T-helper 1 cell treated with Interleukin-12 subunit alpha and Interleukin-12 subunit beta and Interleukin-4 antibody, amounts not matched to agents 30 μg/mL and 1 μg/mL, for 36 hours (primary cell): ENCODE data around the gene ERGIC1.

Source experiments
- H3K27ac Mint-ChIP-seq: one replicate; pipeline ENCODE4 v1.8.0; 2021; ENCODE audit warnings: mild to moderate bottlenecking, mixed read lengths
- H3K27me3 Mint-ChIP-seq: one replicate; pipeline ENCODE4 v1.8.0; 2021; ENCODE audit warnings: low read depth, mixed read lengths
- H3K36me3 Mint-ChIP-seq: one replicate; pipeline ENCODE4 v1.8.0; 2021; ENCODE audit warnings: low read depth, mixed read lengths
- H3K4me1 Mint-ChIP-seq: one replicate; pipeline ENCODE4 v1.8.0; 2021; ENCODE audit warnings: low read depth, mixed read lengths
- H3K4me3 Mint-ChIP-seq: one replicate; pipeline ENCODE4 v1.8.0; 2021; ENCODE audit warnings: mild to moderate bottlenecking, moderate library complexity, mixed read lengths
- H3K9me3 Mint-ChIP-seq: one replicate; pipeline ENCODE4 v1.8.0; 2021; ENCODE audit warnings: mixed read lengths

Gene ERGIC1

DNA sequence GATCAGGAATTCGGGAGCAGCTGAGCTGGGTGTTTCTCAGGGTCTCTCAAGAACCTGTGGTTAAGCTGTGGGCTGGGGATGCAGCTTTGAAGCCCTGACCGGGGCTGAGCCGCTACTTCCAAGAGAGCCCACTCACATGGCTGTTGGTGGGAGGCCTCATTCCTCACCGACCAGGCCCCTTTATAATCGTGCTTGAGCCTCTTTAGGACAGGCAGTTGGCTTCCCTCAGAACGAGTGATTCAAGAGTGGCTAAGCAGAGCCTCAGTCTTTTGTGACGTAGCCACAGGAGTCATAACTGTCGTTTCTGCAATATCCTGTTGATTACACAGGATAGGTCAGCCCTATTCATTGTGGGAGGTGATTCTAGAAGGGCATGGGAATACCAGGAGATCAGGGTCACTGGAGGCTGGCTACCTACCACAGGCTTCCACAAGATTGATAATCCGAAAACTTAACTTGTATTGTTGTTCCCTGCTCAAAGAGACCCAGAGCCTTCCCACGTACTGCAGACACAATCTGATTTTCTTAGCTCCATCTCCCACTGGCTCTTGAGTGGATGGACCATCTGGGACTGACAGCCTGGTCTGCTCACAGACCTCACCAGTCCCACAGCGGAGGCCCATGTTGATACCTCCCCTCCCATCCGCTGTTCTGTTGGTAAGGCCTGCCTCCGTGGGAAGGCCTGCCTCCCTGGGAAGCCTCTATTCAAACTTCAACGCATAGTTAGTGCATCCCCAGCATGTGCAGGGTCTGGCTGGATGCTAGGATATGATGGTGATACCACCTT, 3.0 kb upstream of the ERGIC1 start:
- peaks cover 4% of the 10 kb centered on the region for H3K36me3 Mint-ChIP-seq
- no peak overlapping the region for H3K27ac Mint-ChIP-seq
- no peak overlapping the region for H3K4me3 Mint-ChIP-seq
- peaks cover 13% of the 10 kb centered on the region for H3K4me1 Mint-ChIP-seq
- H3K27me3 Mint-ChIP-seq, result no peaks in the 10 kb centered on the region
- H3K9me3 Mint-ChIP-seq, result peaks cover 8% of the 10 kb centered on the region

DNA sequence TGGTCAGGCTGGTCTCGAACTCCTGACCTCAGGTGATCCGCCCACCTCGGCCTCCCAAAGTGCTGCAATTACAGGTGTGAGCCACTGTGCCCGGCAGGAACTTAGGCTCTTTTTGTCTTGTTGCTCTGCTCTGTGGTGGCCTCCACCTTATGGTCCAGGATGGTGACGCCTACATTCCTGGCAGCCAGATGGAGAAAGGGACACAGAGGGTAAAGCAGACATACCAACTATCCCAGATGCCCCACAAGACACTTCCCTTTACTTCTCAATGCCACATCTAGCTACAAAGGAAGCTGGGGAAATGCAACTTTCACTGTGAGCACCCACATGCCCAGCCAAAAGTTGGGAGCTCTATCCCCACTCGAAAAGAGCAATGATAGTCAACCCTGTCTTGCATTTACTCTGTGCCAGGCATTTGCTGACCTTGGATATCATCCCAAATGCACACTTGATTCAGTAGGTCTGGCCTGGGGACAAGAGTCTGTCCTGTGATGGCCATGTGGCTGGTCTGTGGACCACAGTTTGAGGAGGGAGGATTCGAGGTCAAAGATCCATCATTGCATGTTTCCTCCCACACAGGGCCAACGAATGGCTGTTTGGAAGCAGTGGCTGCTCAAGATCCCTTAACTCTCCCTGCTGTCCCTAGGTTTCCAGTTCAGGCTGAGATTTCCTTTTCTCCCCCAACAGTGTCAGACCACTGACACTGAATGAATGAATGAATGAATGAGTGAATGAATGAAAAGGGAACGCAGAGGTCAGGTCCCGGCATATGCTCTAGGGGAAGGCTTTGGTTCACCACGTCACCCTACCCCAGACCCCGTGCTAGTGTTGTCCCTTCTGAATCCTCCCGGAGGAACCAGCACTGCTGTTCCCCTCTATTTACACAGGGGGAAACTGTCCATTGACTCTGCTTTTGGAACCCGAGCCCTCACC, 1.4 kb upstream of the ERGIC1 start:
- Mint-ChIP-seq H3K9me3 (no peaks in the 10 kb centered on the region), H3K4me3 (peak overlapping the region; percentile 87), H3K4me1 (peaks cover 27% of the 10 kb centered on the region), H3K36me3 (no peaks in the 10 kb centered on the region), H3K27ac (no peak overlapping the region), H3K27me3 (no peaks in the 10 kb centered on the region)

DNA sequence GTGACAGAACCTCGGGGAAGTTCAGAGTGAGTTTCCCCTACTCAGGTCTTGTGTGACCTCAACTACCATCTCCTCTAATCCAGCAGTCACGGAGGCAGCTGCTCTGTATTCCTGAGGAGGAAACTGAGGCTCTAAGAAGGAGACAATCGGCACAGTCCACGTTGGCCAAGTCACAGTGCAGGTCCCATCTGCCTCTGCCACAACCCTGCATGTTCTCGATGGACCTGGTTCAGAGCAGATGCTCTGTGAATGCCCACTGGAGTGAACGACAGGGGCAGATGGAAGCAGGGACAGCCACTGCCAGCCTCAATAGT, 722 bp upstream of the ERGIC1 start:
- no peaks in the 10 kb centered on the region for H3K27me3 Mint-ChIP-seq
- H3K4me3 Mint-ChIP-seq, result peak overlapping the region; percentile 87
- H3K36me3 Mint-ChIP-seq, result no peaks in the 10 kb centered on the region
- H3K27ac Mint-ChIP-seq, result no peak overlapping the region
- H3K9me3 Mint-ChIP-seq, result no peaks in the 10 kb centered on the region
- peaks cover 31% of the 10 kb centered on the region for H3K4me1 Mint-ChIP-seq

DNA sequence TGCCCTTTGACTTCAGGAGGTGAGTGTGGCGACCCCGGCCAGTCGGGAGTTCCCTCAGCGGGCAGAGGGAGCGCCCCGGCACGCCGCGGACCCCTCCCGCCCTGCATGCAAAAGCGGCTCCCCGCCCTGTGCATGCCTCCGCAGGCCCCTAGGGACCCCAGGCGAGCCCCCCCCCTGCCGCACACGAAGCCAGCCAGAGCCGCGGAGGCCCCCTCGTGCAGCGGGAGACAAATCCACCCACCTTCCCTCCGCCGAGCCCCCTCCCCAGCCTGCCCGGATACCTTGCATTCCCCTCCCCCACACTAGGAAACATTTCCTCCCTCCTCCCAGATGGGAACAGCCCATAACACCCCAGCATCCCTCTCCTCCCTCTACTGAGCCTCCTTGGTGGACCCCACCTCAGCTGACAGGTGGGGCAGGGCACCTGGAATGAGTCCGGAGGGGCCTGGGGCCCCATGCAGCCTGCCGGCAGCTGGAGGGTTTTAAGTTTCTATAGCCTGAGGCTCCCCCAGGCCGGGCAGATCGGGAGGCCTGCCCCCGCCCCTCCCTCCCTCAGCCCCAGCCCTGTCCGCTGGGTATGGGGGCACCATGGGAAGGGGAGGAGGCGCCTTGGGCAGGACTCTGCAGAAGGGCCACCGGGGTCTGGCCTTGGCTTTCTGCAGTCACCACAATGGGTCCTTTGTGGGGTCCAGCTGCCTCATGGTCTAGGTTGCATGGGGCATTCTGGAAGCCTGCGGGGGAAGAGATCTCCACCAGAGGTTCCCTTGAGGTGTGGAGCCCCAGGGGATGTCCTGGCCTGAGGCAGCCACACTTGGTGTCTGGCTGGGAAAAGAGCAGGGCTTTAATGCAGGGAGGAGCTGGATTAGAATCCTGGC, 601 bp downstream of the ERGIC1 start:
- no peaks in the 10 kb centered on the region for H3K9me3 Mint-ChIP-seq
- no peaks in the 10 kb centered on the region for H3K36me3 Mint-ChIP-seq
- H3K4me1 Mint-ChIP-seq, result peaks cover 31% of the 10 kb centered on the region
- no peaks in the 10 kb centered on the region for H3K27me3 Mint-ChIP-seq
- H3K27ac Mint-ChIP-seq, result peak overlapping the region; percentile 75
- H3K4me3 Mint-ChIP-seq, result peak overlapping the region; percentile 77

DNA sequence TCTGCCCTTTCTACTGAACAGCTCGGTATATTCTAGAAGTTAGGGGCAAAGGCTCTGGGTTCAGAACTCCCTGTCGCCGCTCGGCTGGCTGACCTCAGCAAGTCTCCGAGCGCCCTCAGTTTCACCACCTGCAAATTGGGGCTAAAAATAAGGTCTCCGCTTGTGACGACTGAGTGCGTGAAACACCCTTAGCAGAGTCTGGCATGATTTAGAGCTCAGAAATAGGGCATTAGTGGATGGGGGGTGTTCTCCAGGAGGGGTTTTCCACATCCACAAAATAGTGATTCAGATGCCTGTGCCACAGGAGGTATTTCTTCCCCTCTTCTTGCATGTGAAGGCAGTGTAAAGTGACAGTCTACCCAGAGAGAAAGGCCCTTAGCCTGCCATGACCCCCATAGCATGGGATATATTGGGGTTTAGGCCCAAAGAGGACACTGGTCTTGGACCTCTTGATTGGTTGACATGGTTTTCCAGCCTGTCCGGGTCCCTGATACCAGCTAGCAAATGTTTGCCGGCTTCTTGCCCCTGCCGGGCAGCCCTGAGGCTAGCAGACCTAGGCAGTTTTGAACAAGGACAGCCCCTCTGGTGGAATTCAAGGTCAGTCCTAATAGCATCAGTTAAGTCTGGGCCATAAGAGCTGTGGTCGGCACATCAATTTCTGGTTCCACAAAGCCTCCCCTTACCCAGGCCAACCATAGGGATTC, 1.4 kb downstream of the ERGIC1 start:
- no peaks in the 10 kb centered on the region for H3K9me3 Mint-ChIP-seq
- peak overlapping the region; percentile 45 for H3K27ac Mint-ChIP-seq
- peaks cover 31% of the 10 kb centered on the region for H3K4me1 Mint-ChIP-seq
- no peaks in the 10 kb centered on the region for H3K36me3 Mint-ChIP-seq
- peak overlapping the region; percentile 77 for H3K4me3 Mint-ChIP-seq
- no peaks in the 10 kb centered on the region for H3K27me3 Mint-ChIP-seq

DNA sequence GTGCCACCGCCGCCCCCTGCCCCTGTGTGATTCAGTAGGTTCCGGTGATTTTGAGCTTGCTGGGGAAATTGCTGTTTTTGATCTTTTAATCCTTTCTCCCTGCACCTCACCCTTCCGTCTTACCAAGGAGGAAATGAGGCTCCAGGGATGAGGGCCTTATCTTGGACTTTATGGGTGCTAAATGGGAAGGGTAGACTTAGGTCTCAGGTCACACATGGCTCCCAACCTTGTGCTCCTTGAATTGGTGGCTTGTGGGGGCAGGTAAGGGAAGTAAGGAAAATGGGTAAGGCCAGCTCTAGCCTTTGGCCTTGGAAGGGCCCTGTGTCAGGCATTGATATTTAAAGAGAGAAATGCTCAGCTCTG, 1.9 kb downstream of the ERGIC1 start:
- Mint-ChIP-seq H3K4me1 (peaks cover 31% of the 10 kb centered on the region), H3K9me3 (no peaks in the 10 kb centered on the region), H3K27ac (no peak overlapping the region), H3K4me3 (peak overlapping the region; percentile 23), H3K36me3 (no peaks in the 10 kb centered on the region), H3K27me3 (no peaks in the 10 kb centered on the region)

DNA sequence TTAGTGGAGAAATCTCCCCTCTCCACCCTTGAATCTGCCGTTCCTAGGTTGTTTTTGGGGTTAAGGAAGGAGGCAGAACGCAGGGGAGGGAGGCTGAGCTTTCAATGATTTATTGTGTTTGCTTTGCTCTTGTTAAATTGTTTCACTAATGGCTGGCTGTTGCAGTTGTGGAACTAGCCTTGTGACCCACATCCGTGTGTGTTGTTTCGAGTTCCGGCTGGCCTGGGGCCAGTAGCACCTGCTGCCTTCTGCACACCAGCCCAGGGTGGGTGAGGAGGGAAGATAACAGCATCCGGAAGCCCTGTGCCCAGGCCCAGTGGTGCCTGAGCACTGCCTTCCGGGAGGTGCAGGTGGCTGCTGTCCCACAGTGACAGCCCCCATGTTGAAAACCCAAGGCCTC, 3.6 kb downstream of the ERGIC1 start:
- Mint-ChIP-seq H3K27ac (peak overlapping the region; percentile 68), H3K9me3 (no peaks in the 10 kb centered on the region), H3K27me3 (no peaks in the 10 kb centered on the region), H3K36me3 (no peaks in the 10 kb centered on the region), H3K4me3 (no peak overlapping the region), H3K4me1 (peaks cover 31% of the 10 kb centered on the region)

DNA sequence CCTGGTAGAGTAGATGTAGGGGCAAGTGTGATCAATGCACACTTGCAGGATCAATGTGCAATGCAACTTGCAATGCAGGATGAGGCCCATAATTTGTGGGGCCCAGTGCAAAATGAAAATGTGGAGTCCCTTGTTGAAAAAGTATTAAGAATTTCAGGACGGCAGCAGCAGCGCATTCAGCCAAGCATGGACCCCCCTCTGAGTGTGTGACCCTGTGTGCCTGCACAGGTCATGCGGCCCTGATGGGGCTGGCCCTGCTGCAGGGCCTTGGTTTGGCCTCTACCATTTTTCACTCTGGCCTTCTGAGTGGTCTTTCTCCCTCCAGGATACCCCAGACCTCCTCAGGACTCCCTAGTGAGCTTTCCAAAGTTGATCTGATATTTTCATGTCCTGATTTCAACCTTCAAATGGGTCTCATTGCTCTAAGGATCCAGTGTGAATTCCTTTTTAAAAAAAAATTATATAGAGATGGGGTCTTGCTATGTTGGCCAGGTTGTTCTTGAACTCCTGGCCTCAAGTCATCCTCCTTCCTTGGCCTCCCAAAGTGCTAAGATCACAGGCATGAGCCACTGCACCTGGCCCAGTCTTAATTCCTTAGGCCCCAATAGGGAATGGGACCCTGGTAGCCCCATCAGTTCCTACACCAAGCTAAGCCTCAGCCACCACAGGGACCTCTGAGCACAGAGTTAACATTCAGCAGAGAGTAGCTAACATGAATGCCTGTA, 4.3 kb downstream of the ERGIC1 start:
- Mint-ChIP-seq H3K36me3 (no peaks in the 10 kb centered on the region), H3K4me1 (peaks cover 30% of the 10 kb centered on the region), H3K27ac (peak overlapping the region; percentile 68), H3K9me3 (no peaks in the 10 kb centered on the region), H3K4me3 (no peak overlapping the region), H3K27me3 (no peaks in the 10 kb centered on the region)

DNA sequence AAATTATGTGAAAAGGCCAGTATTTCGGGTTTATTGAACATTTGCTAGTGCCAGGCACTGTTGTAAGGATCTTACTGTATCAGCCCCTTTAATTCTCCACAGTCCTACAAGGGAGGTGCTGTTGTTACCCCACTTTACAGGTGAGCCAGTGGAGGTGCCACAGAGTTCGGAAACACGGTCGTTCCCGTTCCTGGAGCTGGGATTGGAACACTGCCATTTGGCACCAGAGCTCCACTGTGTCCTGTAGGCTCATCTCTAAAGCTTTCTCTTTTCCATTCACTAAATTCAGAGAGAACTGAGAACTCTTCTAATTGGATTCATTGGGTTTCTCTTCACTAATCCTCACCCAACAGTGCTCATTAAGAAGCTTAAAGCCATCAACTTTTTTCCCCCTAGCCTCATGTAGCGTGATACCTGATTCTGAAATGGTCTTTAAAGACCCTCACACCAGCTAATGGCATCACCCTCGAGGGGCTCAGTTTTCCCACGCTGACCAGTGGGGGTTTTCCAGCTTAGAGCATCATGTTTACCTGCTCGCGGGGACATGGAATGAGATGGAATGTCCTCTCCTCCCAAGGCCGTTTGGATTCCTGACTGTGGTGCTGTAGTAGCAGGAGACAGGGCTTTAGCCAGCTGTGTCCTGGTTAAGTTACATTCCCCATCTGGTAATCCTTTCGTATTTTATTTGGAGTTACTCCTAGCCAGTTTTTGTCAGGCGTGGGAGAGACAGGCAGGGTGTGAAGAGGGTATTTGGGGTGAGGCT, 5.8 kb downstream of the ERGIC1 start:
- Mint-ChIP-seq H3K27me3 (no peaks in the 10 kb centered on the region), H3K27ac (no peak overlapping the region), H3K4me1 (peaks cover 30% of the 10 kb centered on the region), H3K4me3 (no peak overlapping the region), H3K9me3 (no peaks in the 10 kb centered on the region), H3K36me3 (no peaks in the 10 kb centered on the region)

DNA sequence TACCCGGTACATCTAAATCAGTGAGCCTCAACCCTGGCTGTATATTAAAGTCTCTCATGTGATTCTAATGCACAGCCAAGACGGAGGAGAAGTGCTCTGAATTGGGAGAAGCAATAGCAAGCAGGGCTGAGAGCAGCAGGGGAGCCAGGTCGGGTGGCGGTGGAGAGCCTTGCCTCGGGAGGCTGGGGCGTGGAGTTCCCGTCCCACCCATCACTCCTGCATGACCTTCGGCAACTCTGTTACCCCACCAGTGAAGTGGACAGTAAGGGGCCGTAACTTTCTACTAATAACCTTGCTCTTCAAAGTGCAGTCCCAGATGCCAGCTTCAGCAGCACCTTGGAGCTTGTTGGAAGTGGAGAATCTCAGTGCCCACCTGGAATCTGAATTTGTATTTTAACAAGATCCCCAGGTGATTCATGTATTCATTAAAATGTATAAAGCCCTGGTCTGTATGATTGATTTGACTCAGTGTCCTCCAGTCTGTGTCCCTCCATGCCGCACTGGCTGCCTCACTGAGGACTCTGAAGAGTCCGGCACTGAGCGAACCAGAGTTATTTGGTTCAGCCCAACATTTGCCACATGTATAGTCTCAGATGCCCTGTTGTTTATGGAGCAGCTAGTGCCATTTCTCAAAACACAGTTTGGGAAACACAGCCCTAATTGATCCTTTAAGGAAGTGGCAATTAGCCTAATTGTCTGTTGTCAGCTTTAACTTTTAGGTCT, 6.5 kb downstream of the ERGIC1 start:
- Mint-ChIP-seq H3K36me3 (no peaks in the 10 kb centered on the region), H3K27me3 (no peaks in the 10 kb centered on the region), H3K9me3 (no peaks in the 10 kb centered on the region), H3K27ac (no peak overlapping the region), H3K4me1 (peaks cover 23% of the 10 kb centered on the region), H3K4me3 (no peak overlapping the region)

DNA sequence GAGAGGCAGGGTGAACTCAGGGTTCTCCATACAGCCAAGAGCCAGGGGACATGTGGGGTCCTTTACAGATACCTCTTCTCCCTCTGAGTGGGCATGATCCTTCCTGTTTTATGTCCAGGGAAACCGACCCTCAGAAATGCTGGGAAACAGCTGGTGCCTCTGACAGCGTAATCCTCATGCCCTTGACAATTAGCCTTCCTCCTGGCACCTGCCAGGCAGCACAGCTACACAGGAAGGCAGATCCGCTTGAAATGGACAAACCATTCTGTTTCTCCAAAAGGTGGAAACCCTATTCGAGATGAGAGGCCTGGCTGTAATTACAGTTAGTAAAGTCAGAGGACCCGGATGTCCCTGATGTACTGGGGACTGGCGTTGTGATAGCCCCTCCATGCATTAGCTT, 7.2 kb downstream of the ERGIC1 start:
- Mint-ChIP-seq H3K9me3 (no peaks in the 10 kb centered on the region), H3K27ac (no peak overlapping the region), H3K4me1 (peaks cover 16% of the 10 kb centered on the region), H3K27me3 (no peaks in the 10 kb centered on the region), H3K36me3 (no peaks in the 10 kb centered on the region), H3K4me3 (no peak overlapping the region)

DNA sequence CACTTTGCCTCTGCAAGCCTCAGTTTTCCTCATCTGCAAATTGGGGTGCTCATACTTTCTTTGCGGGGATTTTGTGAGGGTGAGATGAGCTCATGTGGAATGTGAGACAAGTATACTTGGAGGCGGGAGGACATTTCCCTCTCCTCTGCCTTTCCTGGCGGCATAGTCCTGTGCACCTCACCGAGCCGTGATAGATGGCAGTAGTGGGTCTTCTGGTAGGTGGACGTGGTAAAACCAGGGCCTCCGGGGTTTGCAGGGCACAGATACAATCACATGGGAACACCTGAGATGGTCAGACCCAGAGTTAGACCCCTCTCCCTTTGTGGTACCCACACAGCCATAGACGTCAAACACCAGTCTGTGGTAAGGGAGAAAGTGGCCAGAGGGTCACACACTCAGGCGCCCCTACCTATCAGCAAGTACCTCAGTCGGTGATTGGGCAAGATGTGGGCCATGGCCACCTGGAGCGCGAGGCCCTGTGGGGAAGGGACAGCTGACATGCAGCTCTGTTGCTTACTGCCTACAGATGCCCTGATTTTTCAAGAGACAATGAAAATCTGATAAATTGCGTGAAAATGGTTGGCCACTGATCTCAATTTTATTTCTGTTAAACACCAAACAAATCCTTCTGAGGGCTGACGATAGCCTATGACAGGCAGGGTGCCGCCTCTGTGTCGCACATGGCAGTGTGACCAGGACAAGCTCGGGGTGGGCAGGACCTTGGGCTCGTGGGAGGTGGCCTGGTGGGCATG, 9.9 kb downstream of the ERGIC1 start:
- no peaks in the 10 kb centered on the region for H3K4me1 Mint-ChIP-seq
- H3K9me3 Mint-ChIP-seq, result no peaks in the 10 kb centered on the region
- H3K36me3 Mint-ChIP-seq, result no peaks in the 10 kb centered on the region
- H3K27me3 Mint-ChIP-seq, result no peaks in the 10 kb centered on the region
- H3K27ac Mint-ChIP-seq, result no peak overlapping the region
- H3K4me3 Mint-ChIP-seq, result no peak overlapping the region
